ENCODE results near the gene NTHL1. TPM values are rescaled to one million over a fixed set of nuclear protein-coding genes. Genes with fewer than 3 reads are reported as not detected.

The NTHL1 gene
- total and polyA plus RNA-seq, 2 of the 13 experiments (the other 11 are each of a cell fraction or from before 2014, with no cell fraction given), result 47.5 to 64.9 TPM

- TF ChIP-seq STAG1 (CRISPR knock-in tag; IDR thresholded peaks at IDR 0.05), result peak; percentile 4; the same call in 1 of the 2 replicates
- peak; percentile 80 for TF ChIP-seq ZMAT3 (CRISPR knock-in tag; conservative IDR thresholded peaks at IDR 0.05)
- TF ChIP-seq ZKSCAN1 (IDR thresholded peaks at IDR 0.05; ENCODE audit: low read length), result no peak
- no peak for TF ChIP-seq SMARCC2 (IDR thresholded peaks at IDR 0.05)
- no peak for TF ChIP-seq ZNF367 (CRISPR knock-in tag; IDR thresholded peaks at IDR 0.05; ENCODE audit: borderline replicate concordance)
- 0 out of 2 replicates have a peak, but pooled peaks have one; percentile 16 for TF ChIP-seq ZNF572 (CRISPR knock-in tag; IDR thresholded peaks at IDR 0.05)
- TF ChIP-seq MED1 (CRISPR knock-in tag; IDR thresholded peaks at IDR 0.05), result peak; percentile 74
- TF ChIP-seq TARDBP (CRISPR knock-in tag; IDR thresholded peaks at IDR 0.05), result peak; percentile 83
- 0 out of 2 replicates have a peak, but pooled peaks have one; percentile 41 for TF ChIP-seq CREB3 (CRISPR knock-in tag; IDR thresholded peaks at IDR 0.05)
- peak; percentile 59; the same call in 1 of the 2 replicates for TF ChIP-seq ZNF543 (CRISPR knock-in tag; IDR thresholded peaks at IDR 0.05)
- TF ChIP-seq MAZ (IDR thresholded peaks at IDR 0.05; ENCODE audit: borderline replicate concordance, low read depth, low read length), result no peak
- peak; percentile 74 for TF ChIP-seq MAZ (CRISPR knock-in tag; IDR thresholded peaks at IDR 0.05; ENCODE audit: low read depth)
- 0 out of 2 replicates have a peak, but pooled peaks have one; percentile 5 for TF ChIP-seq CEBPG (CRISPR knock-in tag; IDR thresholded peaks at IDR 0.05)
- no peak for TF ChIP-seq ZBTB49 (CRISPR knock-in tag; IDR thresholded peaks at IDR 0.05; ENCODE audit: borderline replicate concordance)
- no peak for TF ChIP-seq SNAI1 (CRISPR knock-in tag; IDR thresholded peaks at IDR 0.05; ENCODE audit: borderline replicate concordance)
- no peak for TF ChIP-seq U2AF1 (optimal IDR thresholded peaks at IDR 0.05; ENCODE audit: low read depth, low read length)
- TF ChIP-seq ZNF557 (CRISPR knock-in tag; IDR thresholded peaks at IDR 0.05), result no peak
- TF ChIP-seq FOXP1 (IDR thresholded peaks at IDR 0.05), result no peak
- peak; percentile 52; the same call in 1 of the 2 replicates for TF ChIP-seq FOXP1 (CRISPR knock-in tag; IDR thresholded peaks at IDR 0.05)
- TF ChIP-seq NKX3-1 (CRISPR knock-in tag; IDR thresholded peaks at IDR 0.05), result 0 out of 2 replicates have a peak, but pooled peaks have one; percentile 40
- TF ChIP-seq RFXANK (CRISPR knock-in tag; IDR thresholded peaks at IDR 0.05), result no peak
- no peak for TF ChIP-seq SIN3B (IDR thresholded peaks at IDR 0.05; ENCODE audit: low read length)
- peak; percentile 58 for TF ChIP-seq NCOA2 (CRISPR knock-in tag; IDR thresholded peaks at IDR 0.05)
- peak; percentile 68; the same call in 1 of the 2 replicates for TF ChIP-seq HNF1A (IDR thresholded peaks at IDR 0.05; ENCODE audit: low read depth)
- peak; percentile 67; the same call in 1 of the 2 replicates for TF ChIP-seq HNF1A (CRISPR knock-in tag; IDR thresholded peaks at IDR 0.05; ENCODE audit: borderline replicate concordance)
- TF ChIP-seq U2AF2 (IDR thresholded peaks at IDR 0.05; ENCODE audit: low read depth, low read length), result no peak
These were observed 8.2 kb downstream of the NTHL1 start (continued) for GRCh38 chr16:2039274-2040031.
